IPS-NIHi11 (cell line): ENCODE data around the gene IFITM5.
"Not testable (repeated sequence)": the region's sequence is repeated elsewhere in the genome, so short reads cannot be mapped to it uniquely, and the experiment has no call there.

ENCODE experiments used
- DNase-seq: peaks from one replicate; pipeline ENCODE4 v3.0.0; 2012; ENCODE audit warnings: mixed read lengths, low spot score

Gene IFITM5

GRCh38 chr11:299081-299891 is at the start of gene IFITM5:
TSS of gene IFITM5 (minus strand) at chr11:299526. CDS start at chr11:299490, 36 bp downstream.
- no peak for DNase-seq

GRCh38 chr11:346529-346928 is 47.2 kb upstream of the IFITM5 start:
- DNase-seq, result no peak

- DNase-seq, result no peak
Observed at GRCh38 chr11:344836-345578, 45.7 kb upstream of the IFITM5 start.

- DNase-seq, result no peak
Observed at GRCh38 chr11:342328-342727, 43.0 kb upstream of the IFITM5 start.

GRCh38 chr11:340539-341512 is 41.5 kb upstream of the IFITM5 start:
- no peak for DNase-seq

- no peak for DNase-seq
Observed at GRCh38 chr11:339963-340362, 40.6 kb upstream of the IFITM5 start.

GRCh38 chr11:337711-338110 is 38.4 kb upstream of the IFITM5 start:
- no peak for DNase-seq

- no peak for DNase-seq
Observed at GRCh38 chr11:336659-337198, 37.4 kb upstream of the IFITM5 start.

- DNase-seq, result no peak
Observed at GRCh38 chr11:335779-336658, 36.7 kb upstream of the IFITM5 start.

GRCh38 chr11:334264-334994 is 35.1 kb upstream of the IFITM5 start:
- no peak for DNase-seq

GRCh38 chr11:333616-334263 is 34.4 kb upstream of the IFITM5 start:
- not testable (repeated sequence) for DNase-seq

- DNase-seq, result no peak
Observed at GRCh38 chr11:332651-333480, 33.5 kb upstream of the IFITM5 start.

GRCh38 chr11:331358-332060 is 32.2 kb upstream of the IFITM5 start:
- no peak for DNase-seq

GRCh38 chr11:330694-331357 is 31.5 kb upstream of the IFITM5 start:
- DNase-seq, result no peak

GRCh38 chr11:330307-330693 is 31.0 kb upstream of the IFITM5 start:
- DNase-seq, result no peak

- DNase-seq, result no peak
Observed at GRCh38 chr11:329886-330253, 30.5 kb upstream of the IFITM5 start.

GRCh38 chr11:328516-329100 is 29.3 kb upstream of the IFITM5 start:
- not testable (repeated sequence) for DNase-seq
